CD14-positive monocyte (primary cell): ENCODE measurements around the gene KCNQ1OT1. TPM values are rescaled to one million over a fixed set of nuclear protein-coding genes. Genes with fewer than 3 reads are reported as not detected.

ENCODE experiments used
- DNase-seq, 3 donors: peaks; one replicate each; pipeline ENCODE4 v3.0.0-alpha.2; 2011 to 2022
- H2AFZ ChIP-seq: 2 replicates; pipeline ENCODE4 v1.6.0; 2012; ENCODE audit warnings: mild to moderate bottlenecking, low read depth, low read length, inconsistent platforms; ENCODE audit not compliant: insufficient read depth, poor library complexity, severe bottlenecking
- H3K27ac ChIP-seq, 2 donors: 1 replicate in 1 of 2; 2 replicates in 1 of 2; pipeline ENCODE4 v1.5.1; 2012 to 2013; ENCODE audit warnings: low read length in 2 of 2, control low read depth in 1 of 2, inconsistent platforms in 1 of 2, low read depth in 1 of 2, mild to moderate bottlenecking in 1 of 2
- H3K27me3 ChIP-seq, 2 donors: one replicate each; pipeline versions ENCODE4 v1.6.0 to v1.6.1; 2011 to 2013; ENCODE audit warnings: low read length in 2 of 2; ENCODE audit not compliant: control insufficient read depth in 2 of 2, insufficient read depth in 2 of 2
- H3K36me3 ChIP-seq, 2 donors: replicated peaks in 1 of 2; 1 replicate in 1 of 2; 2 replicates in 1 of 2; pipeline versions ENCODE4 v1.5.1 to v1.6.1; 2012 to 2013; ENCODE audit warnings: low read length in 2 of 2, control low read depth in 1 of 2, inconsistent platforms in 1 of 2, mild to moderate bottlenecking in 1 of 2; ENCODE audit not compliant: insufficient read depth in 2 of 2, control insufficient read depth in 1 of 2
- H3K4me1 ChIP-seq, 2 donors: 1 replicate in 1 of 2; 2 replicates in 1 of 2; pipeline versions ENCODE4 v1.5.1 to v1.6.1; 2012 to 2013; ENCODE audit warnings: low read length in 2 of 2, control low read depth in 1 of 2, inconsistent platforms in 1 of 2, mild to moderate bottlenecking in 1 of 2, moderate library complexity in 1 of 2; ENCODE audit not compliant: insufficient read depth in 2 of 2, control insufficient read depth in 1 of 2
- H3K4me2 ChIP-seq: replicated peaks from 2 replicates; pipeline ENCODE3; 2012; ENCODE audit warnings: low read length, moderate library complexity, mild to moderate bottlenecking; ENCODE audit not compliant: poor library complexity, severe bottlenecking; ENCODE audit errors: extremely low read depth
- H3K4me3 ChIP-seq, 3 experiments: fragments of 200-600 bp in 1 of 3; sonication (generic) in 1 of 3; replicated peaks in 1 of 3; 1 replicate in 2 of 3; 2 replicates in 1 of 3; pipeline ENCODE4 v1.5.1; 2011 to 2013; ENCODE audit warnings: low read length in 3 of 3, mild to moderate bottlenecking in 3 of 3, control low read depth in 2 of 3, low read depth in 2 of 3, inconsistent platforms in 1 of 3, moderate library complexity in 1 of 3
- H3K79me2 ChIP-seq: 2 replicates; pipeline ENCODE4 v1.6.0; 2012; ENCODE audit warnings: mild to moderate bottlenecking, control low read depth, inconsistent platforms, low read length, moderate library complexity; ENCODE audit not compliant: insufficient read depth
- H3K9ac ChIP-seq: 2 replicates; pipeline ENCODE4 v1.6.0; 2017; ENCODE audit warnings: low read length, mild to moderate bottlenecking; ENCODE audit not compliant: insufficient read depth, poor library complexity, severe bottlenecking
- H3K9me3 ChIP-seq, 2 donors: replicated peaks in 1 of 2; 1 replicate in 1 of 2; 2 replicates in 1 of 2; pipeline versions ENCODE4 v1.5.1 to v1.6.1; 2012 to 2013; ENCODE audit warnings: low read length in 2 of 2, control low read depth in 1 of 2; ENCODE audit not compliant: control insufficient read depth in 1 of 2, insufficient read depth in 1 of 2
- H4K20me1 ChIP-seq: 2 replicates; pipeline ENCODE4 v1.6.0; 2012; ENCODE audit warnings: mild to moderate bottlenecking, low read length, control low read depth, moderate library complexity; ENCODE audit not compliant: insufficient read depth
- H3K27ac Mint-ChIP-seq, 7 donors: one replicate each; pipeline ENCODE4 v1.8.0; 2020; ENCODE audit warnings: mild to moderate bottlenecking in 7 of 7, mixed read lengths in 7 of 7, moderate library complexity in 6 of 7, inconsistent platforms in 2 of 7
- H3K27me3 Mint-ChIP-seq, 3 donors: one replicate each; pipeline ENCODE4 v1.8.0; 2021 to 2022; ENCODE audit warnings: low read depth in 3 of 3, mild to moderate bottlenecking in 3 of 3, mixed read lengths in 3 of 3, moderate library complexity in 3 of 3, inconsistent platforms in 1 of 3
- H3K36me3 Mint-ChIP-seq, 2 donors: one replicate each; pipeline ENCODE4 v1.8.0; 2020; ENCODE audit warnings: mixed read lengths in 2 of 2, inconsistent platforms in 1 of 2, mild to moderate bottlenecking in 1 of 2
- H3K4me1 Mint-ChIP-seq: one replicate; pipeline ENCODE4 v1.8.0; 2020; ENCODE audit warnings: mild to moderate bottlenecking, mixed read lengths
- H3K4me3 Mint-ChIP-seq, 2 donors: one replicate each; pipeline ENCODE4 v1.8.0; 2020; ENCODE audit warnings: mild to moderate bottlenecking in 2 of 2, mixed read lengths in 2 of 2, moderate library complexity in 1 of 2
- H3K9me3 Mint-ChIP-seq, 7 donors: one replicate each; pipeline ENCODE4 v1.8.0; 2020 to 2022; ENCODE audit warnings: mixed read lengths in 7 of 7, mild to moderate bottlenecking in 6 of 7, moderate library complexity in 6 of 7, inconsistent platforms in 2 of 7
- WGBS: methylation state at CpG from one replicate; pipeline ENCODE4 v1.1.5; 2013; ENCODE audit warnings: missing lambda C conversion rate; ENCODE audit not compliant: insufficient coverage; 5-methylcytosine and 5-hydroxymethylcytosine counted together
- intact Hi-C, 2 donors: fragments of 100-400 bp; cut with micrococcal nuclease; formaldehyde crosslinking; loops; one replicate each; pipeline versions ENCODE4 v1.15.0 to v1.15.1; 2023
- polyA plus RNA-seq, 3 donors: library from polyadenylated mRNA; depleted of rRNA in 1 of 3; unstranded in 2 of 3; stranded (reverse) in 1 of 3; fragments of 300-500 nt in 2 of 3; fragments of >200 nt in 1 of 3; fragmentation: Illumina TruSeq in 2 of 3; gene quantifications; 1 replicate in 2 of 3; 2 replicates in 1 of 3; pipeline ENCODE4 v1.2.3, GENCODE V29; 2012 to 2021
- TF ChIP-seq, protein P1 (sequence below): fragments of 200-600 bp; IDR thresholded peaks from one replicate; pipeline ENCODE4 v1.8.0; 2022; ENCODE audit warnings: antibody characterized with exemption, mild to moderate bottlenecking

The KCNQ1OT1 gene
- polyA plus RNA-seq, 3 donors = 0.01 to 0.04 (median 0.03) TPM

DNA sequence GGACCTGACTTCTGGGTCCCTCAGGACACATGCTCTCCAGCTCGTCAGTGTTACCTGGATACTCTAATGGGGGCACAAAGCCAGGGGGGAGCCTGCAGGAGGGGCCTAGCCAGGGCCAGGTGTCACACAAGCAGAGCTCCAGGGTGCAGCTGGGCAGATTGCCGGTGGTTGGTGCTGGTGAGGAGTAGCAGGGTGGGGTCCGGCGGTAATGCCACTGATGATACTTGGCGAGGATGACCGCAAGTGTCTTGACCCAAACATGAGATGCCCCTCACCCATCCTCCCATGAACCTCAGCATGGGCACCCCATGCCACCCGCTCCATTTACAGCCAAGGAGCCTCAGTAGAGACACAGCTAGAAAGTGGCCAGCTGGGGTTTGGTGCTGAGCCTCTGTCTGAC lies 15.1 kb upstream of the KCNQ1OT1 start:
- peaks cover 0 to 2% (median 0%) of the 10 kb centered on the region in 7 donors for H3K9me3 Mint-ChIP-seq
- H3K27me3 Mint-ChIP-seq = peaks cover 0 to under 1% (median 0%) of the 10 kb centered on the region in 3 donors
- peaks cover 7 to 25% of the 10 kb centered on the region in 2 donors for H3K36me3 ChIP-seq
- H3K9ac ChIP-seq = no peak overlapping the region
- H3K4me2 ChIP-seq = no peak overlapping the region
- peaks cover 3% of the 10 kb centered on the region for H3K4me1 Mint-ChIP-seq
- peaks cover 26 to 40% of the 10 kb centered on the region in 2 donors for H3K36me3 Mint-ChIP-seq
- H3K9me3 ChIP-seq = no peaks in the 10 kb centered on the region
- no peaks in the 10 kb centered on the region for H3K4me1 ChIP-seq
- no peak overlapping the region for H3K4me3 Mint-ChIP-seq
- peak overlapping the region in 1 of 7 donors; percentile 41 for H3K27ac Mint-ChIP-seq
- H3K4me3 ChIP-seq = no peak overlapping the region
- no peaks in the 10 kb centered on the region for H3K27me3 ChIP-seq
- H3K79me2 ChIP-seq = no peaks in the 10 kb centered on the region
- no peak for DNase-seq
- 88% methylated on average over 1 of the region's 7 CpGs for WGBS
- intact Hi-C loops = no loop called here
- H2AFZ ChIP-seq = no peak overlapping the region
- H3K27ac ChIP-seq = no peak overlapping the region
- TF ChIP-seq, protein P1, sequence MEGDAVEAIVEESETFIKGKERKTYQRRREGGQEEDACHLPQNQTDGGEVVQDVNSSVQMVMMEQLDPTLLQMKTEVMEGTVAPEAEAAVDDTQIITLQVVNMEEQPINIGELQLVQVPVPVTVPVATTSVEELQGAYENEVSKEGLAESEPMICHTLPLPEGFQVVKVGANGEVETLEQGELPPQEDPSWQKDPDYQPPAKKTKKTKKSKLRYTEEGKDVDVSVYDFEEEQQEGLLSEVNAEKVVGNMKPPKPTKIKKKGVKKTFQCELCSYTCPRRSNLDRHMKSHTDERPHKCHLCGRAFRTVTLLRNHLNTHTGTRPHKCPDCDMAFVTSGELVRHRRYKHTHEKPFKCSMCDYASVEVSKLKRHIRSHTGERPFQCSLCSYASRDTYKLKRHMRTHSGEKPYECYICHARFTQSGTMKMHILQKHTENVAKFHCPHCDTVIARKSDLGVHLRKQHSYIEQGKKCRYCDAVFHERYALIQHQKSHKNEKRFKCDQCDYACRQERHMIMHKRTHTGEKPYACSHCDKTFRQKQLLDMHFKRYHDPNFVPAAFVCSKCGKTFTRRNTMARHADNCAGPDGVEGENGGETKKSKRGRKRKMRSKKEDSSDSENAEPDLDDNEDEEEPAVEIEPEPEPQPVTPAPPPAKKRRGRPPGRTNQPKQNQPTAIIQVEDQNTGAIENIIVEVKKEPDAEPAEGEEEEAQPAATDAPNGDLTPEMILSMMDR = no peak
- peaks cover 83% of the 10 kb centered on the region for H4K20me1 ChIP-seq

DNA sequence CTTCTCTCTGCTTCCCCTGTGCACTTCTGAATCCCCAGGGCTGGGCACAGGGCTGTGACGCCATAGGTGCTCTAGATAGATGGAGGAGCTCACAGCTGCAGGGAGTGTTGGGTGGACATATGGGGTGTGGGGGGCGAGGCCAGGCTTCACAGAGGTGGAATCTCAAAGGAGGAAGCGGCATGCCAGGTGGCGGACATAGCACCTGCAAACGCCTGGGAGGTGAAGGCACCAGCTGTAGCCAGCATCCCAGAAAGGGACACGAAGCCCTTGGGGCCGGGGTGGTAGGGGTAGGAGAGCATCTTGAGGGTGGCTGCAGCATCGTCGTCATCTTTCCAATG lies 14.6 kb upstream of the KCNQ1OT1 start:
- H3K4me3 ChIP-seq = no peak overlapping the region
- no peak overlapping the region for H3K27ac ChIP-seq
- H3K4me1 ChIP-seq = no peaks in the 10 kb centered on the region
- Mint-ChIP-seq H3K27me3 (no peaks in the 10 kb centered on the region), H3K27ac (peak overlapping the region in 1 of 7 donors; percentile 73), H3K36me3 (peaks cover 28 to 39% of the 10 kb centered on the region in 2 donors), H3K4me1 (peaks cover 4% of the 10 kb centered on the region), H3K4me3 (no peak overlapping the region), H3K9me3 (peaks cover 0 to 2% (median 0%) of the 10 kb centered on the region in 7 donors)
- intact Hi-C loops = no loop called here
- no peaks in the 10 kb centered on the region for H3K9me3 ChIP-seq
- H2AFZ ChIP-seq = no peak overlapping the region
- no peak overlapping the region for H3K9ac ChIP-seq
- DNase-seq = no peak
- no peaks in the 10 kb centered on the region for H3K27me3 ChIP-seq
- H3K4me2 ChIP-seq = no peak overlapping the region
- TF ChIP-seq, protein P1 = no peak
- no peaks in the 10 kb centered on the region for H3K79me2 ChIP-seq
- peaks cover 83% of the 10 kb centered on the region for H4K20me1 ChIP-seq
- 92% methylated on average over 9 of the region's 9 CpGs for WGBS
- peaks cover 7 to 25% of the 10 kb centered on the region in 2 donors for H3K36me3 ChIP-seq
